CD4-positive, alpha-beta T cell treated with Interferon alpha-2 for 1 hour (primary cell): ENCODE results near the gene MGAM2.
A peak's percentile ranks its signal among the peaks of the same experiment; 100 is the strongest.
"Not testable (repeated sequence)": the region's sequence is repeated elsewhere in the genome, so short reads cannot be mapped to it uniquely, and the experiment has no call there.

Source experiments
- DNase-seq, 2 donors: peaks; one replicate each; pipeline ENCODE4 v3.0.0-alpha.2; 2020 to 2022

MGAM2 gene

DNA sequence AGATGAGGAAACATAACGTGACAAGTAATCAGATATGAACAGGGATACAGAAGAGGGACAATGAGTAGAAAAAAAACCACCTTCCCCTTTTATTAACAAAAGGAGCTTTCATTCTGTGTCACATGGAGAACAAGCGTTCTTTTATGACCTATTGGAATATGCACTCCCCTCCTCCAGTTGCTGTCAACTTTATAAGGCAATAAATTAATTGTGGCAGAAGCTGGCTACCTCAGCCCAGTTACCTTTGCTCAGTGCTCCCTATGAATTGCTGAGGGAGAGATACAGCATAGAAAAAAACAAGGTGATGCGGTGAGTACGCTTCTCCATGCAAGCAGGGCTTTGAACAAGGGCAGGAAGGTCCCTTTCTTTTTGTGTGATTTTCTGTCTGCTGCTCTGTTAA is at the start of gene MGAM2:
Gene MGAM2, plus strand, starts transcription at position 220 of the 400 bp plus-strand sequence. CDS start 5,156 bp downstream, outside the sequence.
- no peak for DNase-seq

DNA sequence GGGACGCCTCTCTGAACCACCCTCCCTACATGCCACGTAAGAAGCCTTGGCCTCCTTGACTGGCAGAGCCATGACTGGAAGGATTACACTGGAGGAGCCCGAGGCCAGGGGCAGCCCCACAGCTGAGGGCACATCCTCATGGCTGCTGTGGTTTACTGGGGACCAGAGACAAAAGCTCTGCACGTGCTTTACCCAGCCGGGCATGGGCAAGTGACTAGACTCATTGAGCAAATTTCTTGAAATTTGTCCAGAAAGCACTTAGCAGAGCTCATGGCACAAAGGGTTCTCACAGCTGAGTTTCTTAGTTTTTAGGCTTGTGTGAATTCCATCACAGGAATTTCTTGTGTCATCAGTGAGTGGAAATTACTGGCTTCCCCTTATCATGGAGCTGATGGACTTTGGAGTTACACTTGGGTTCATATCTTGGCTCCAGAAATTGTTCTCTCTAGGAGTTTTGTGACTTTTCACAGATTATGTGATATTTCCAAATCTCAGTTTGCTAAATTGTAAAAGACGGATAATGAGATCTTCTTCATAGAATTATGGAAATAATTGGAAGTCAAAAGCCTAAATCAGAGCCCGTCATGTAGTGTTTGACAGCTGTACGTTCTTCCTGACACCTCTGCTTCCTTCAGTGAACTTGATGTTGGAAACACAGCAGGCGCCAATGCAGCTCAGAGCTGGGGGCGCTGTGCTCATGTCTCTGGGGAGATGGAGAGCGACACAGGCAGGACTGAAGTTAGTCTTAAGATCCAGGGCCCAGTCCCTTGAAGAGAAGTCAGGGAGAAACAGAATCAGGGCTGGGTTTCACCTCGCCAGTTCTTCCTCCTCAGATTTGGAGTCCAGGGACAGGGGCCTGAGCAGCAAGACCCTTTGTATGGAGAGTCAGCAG is 47.7 kb upstream of the MGAM2 start:
- DNase-seq: no peak

DNA sequence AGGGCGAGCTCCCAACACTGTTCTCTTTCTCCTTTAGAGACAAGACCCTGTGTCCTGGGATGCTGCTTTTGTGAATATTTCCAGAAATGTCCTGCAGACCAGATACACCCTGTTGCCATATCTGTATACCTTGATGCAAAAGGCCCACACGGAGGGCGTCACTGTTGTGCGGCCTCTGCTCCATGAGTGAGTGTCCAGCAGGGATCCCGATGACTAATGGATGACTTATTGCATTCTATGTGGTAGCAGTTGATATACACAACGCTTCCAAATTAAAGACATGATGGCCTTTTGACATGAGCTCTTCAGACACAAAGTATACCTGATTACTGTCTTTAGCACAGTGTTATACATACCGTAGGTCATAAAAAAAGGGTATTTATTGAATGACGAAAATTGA is 45.0 kb upstream of the MGAM2 start:
- no peak for DNase-seq

DNA sequence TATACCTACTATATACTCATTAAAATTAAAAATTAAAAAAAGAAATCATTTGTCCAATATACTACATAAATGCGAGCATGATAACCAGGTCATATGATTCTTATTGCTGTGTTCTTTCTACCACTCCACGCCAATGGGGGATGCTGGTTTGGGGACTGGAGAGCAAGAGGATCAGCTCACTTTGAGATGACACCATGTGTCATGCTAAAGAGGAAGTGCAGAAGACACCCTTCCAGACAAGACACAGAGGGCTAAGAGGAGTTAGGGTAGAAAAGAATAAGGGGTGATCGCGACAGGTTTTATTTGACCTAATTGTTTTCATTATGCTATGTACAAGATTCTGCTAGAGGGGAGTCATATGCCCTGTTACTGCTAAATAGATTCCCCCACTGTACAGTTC is 33.8 kb upstream of the MGAM2 start:
- no peak for DNase-seq

DNA sequence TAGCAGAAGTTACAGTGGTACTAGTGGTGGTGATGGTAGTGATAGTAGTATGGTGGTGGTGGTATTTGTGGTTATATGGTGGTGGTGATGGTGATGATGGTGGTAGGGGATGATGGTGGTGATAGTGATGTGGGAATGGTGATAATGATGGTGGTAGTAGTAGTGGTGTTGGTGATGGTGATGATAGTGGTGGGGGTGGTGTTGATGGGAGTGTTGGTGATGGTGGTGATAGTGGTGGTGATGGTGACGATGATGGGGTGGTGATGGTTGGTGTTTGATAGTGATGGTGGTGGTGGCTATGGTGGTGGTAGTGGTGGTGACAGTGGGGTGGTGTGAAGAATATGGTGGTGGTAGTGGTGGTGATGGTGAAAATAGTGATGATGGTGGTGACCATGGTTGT is 27.9 kb upstream of the MGAM2 start:
- DNase-seq: no peak

DNA sequence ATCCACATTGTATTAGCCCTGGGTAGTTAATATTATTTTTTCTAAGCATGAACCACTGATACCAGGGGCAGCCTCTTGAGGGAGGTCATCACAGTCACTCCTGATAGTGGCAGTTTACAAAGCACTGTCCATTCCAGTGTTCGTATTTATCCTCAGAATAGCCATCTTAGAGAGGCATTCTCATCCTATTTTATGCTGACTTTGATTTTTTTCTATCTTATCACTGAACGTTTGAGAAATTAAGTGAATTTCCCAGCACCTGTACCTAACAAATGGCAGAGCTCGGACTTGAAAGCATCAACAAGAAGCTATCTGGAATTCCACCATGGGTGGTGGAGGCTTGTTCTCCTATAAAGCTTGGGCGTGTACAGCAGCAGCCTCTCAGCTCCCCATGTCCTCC is 26.1 kb upstream of the MGAM2 start:
- no peak for DNase-seq

DNA sequence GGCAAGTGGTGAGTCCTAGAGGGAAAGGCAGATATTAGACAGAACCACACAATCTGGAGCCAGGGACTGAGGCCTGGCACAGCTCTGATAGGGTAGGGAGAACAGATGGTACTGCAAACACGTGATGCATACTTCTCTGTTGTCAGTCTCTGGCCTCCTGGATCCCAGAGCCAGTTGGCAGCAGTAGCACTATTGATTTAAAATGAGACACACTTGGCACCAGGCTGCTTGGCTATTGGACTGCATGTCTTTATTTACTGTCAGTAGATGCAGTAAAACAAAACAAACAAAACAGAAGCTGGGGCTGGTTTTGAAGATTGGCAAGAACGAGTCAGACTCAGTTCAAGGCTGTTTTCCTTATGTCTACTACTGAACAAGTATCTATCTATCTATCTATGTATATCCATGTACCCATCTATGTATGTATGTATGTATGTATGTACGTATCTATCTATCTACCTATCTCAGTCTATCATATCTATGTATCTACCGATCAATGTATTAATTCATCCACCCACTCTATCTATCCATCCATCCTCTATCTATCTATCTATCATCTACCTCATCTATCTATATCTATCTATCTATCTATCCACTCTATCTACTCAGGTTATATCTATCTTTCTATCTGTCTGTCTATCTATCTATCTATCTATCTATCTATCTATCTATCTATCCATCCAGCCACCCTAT is 23.4 kb upstream of the MGAM2 start:
- DNase-seq: no peak

DNA sequence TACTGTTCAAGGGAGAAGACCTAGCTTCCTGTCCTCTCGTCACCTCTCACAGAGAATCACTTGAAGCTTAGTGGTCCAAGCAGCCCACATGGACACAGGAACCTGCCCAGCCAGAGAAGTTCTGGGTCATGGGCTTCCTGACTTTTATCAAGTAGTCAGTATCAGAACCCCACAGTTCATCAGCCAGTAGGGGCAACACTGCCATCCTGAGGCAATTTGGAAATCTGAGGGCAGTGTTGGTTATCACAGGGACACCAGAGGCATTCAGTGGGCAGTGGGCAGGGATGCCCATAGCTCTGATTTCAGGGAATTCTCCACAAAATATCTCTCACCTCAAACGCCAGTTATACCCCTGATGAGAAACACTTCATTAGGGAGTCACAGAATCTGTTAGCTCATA is 22.5 kb upstream of the MGAM2 start:
- no peak for DNase-seq

DNA sequence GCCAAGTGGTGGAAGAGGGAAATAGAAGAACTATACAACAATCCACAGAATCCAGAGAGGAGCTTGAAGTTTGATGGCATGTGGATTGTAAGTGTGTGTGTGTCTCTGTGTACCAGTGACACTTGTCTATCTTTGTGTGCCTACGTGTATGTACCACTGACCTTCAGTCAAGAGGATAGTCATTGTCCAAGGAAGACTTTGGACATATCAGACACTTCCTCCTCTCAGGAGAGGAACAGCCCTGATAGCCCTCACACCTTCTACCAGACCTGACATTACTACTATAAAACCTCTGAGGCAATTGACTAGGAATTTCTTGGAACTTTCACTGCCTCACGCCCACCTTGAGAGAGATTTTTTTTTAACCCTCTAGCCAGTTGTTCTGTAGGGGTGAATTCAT is 19.6 kb upstream of the MGAM2 start:
- no peak for DNase-seq

DNA sequence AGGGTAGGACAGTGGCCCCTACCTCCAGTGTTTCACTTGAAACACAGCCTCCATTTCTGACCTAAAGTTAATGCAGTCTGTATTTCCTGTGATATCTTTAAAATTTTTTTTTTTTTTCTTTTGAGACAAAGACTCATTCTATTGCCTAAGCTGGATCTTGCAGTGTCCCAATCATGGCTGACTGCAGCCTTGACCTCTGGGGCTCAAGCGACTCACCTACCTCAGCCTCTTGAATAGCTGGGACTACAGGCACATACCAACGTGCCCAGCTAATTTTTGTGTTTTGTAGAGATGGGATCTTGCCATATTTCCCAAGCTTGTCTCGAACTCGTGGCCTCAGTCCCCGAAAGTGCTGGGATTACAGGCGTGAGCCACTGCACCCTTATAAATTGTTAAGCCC is 16.7 kb upstream of the MGAM2 start:
- DNase-seq: no peak

DNA sequence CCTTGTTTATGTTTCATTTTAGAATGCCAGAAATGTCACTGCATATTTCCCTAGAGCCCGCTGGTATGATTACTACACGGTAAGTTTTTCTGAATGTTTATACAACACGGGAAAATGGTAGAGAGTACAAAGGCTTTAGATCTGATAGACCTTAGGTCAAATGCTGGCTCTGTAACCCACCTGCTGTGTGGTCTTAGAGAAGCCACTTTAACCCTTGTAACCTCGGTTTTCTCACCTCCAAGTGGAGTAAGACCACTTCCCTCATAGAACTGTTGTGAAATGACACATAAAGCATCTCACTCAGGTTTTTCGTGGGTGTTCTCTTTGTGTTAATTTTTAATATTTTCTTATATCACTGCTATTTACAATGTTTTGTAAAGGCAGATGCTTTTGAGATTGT is 13.9 kb upstream of the MGAM2 start:
- DNase-seq: no peak

DNA sequence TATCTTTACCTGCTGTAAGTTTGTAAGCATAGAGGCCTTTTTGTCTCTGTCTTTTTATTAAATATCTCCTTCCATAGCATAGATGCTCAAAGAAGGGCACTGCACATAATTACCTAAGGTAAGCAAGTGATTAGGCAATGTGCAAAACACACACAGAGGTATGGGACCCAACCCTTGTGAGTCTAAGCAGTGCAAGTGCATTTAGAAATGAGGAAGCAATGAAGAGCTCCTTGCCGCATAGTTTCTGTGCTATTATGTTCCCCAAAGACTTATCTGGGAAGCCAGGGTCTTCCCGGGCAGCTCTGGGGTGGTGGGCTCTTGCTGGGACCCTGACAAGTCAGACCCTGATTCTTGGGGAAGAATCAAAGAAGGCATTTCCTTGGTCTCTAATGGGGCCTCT is 13.5 kb upstream of the MGAM2 start:
- DNase-seq: no peak

DNA sequence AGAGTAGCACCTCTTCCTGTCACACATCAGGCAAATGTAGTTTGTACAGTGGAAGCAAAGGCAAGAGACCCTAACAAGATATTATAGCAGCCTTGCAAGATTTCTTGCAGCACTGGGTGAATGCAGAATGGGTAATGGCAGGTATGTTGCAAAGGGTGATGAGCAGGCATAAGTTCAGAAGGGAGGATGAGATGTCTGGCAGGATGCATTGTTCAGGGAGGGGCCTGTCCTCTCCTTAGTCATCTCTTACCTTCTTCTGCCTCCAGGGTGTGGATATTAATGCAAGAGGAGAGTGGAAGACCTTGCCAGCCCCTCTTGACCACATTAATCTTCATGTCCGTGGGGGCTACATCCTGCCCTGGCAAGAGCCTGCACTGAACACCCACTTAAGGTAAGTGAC is 12.2 kb upstream of the MGAM2 start:
- DNase-seq: not testable (repeated sequence)

DNA sequence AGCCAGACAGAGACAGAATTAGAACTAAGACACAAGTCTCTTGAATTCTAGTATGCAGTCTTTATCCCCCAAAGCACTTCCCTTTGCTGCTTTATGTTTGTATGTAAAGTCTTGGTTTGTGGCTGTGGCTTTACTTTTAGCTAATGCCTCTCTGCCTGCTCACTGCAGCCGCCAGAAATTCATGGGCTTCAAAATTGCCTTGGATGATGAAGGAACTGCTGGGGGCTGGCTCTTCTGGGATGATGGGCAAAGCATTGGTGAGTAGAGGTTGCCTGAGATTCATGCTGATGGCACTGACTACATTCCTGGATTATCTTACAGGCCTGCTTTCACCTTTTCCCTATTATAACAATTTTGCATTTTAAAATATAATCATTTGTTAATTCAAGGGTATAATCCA is 10.9 kb upstream of the MGAM2 start:
- no peak for DNase-seq

DNA sequence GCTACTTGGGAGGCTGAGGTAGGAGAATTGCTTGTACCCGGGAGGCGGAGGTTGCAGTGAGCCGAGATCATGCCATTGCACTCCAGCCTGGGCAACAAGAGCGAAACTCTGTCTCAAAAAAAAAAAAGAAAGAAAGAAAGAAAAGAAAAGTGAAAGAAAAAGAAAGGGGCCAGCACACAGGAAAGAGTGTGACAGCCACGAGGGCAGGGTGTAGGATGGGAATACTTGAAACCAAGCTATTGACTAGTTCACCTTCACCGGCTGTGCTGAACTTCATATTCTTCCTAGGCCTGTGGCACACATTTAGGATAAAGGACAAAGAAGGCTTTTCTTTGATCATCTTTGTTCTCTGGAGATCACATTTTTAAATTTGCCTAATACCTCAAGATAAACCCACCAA is 9.7 kb upstream of the MGAM2 start:
- not testable (repeated sequence) for DNase-seq

DNA sequence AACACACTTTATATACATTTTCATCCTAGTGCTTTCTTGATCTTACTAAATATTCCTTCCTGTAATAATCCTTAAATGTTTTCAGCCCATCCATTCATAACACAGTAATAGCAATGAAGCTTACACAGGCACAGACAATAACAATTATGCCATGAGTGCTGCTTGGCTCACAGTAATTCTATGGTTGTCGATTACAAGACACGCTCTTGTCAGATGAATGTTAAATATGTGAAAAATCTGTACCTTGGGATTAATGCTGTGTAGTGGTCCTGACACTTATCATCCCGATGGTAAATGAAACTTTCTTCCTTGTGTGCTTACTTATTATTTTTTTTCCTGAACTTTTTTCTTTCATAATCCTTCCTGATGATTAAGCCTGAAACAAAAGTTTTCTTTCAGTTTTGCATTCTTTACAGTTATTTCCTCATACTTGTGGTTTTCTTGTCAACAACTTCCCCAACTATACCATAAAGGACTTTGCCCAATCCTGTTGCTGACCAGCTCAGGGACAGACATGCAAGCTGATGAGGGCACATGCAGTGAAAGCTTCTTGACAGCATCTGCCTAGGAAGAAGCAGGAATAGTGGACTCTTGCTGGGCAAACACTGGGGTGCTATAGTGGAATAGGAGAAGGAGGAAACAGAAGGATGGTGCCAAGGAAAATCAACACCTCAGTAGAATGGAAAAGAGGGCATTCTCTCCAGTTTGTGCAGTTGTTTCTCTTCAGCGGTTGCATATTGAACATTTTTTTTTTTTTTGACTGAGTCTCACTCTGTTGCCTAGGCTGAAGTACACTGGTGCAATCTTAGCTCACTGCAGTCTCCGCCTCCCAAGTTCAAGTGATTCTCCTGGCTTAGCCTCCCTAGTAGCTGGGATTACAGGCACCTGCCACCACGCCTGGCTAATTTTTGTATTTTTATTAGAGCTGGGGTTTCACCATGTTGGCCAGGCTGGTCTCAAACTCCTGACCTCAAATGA is 6.7 kb upstream of the MGAM2 start:
- peak in 1 of 2 donors; percentile 27 for DNase-seq

DNA sequence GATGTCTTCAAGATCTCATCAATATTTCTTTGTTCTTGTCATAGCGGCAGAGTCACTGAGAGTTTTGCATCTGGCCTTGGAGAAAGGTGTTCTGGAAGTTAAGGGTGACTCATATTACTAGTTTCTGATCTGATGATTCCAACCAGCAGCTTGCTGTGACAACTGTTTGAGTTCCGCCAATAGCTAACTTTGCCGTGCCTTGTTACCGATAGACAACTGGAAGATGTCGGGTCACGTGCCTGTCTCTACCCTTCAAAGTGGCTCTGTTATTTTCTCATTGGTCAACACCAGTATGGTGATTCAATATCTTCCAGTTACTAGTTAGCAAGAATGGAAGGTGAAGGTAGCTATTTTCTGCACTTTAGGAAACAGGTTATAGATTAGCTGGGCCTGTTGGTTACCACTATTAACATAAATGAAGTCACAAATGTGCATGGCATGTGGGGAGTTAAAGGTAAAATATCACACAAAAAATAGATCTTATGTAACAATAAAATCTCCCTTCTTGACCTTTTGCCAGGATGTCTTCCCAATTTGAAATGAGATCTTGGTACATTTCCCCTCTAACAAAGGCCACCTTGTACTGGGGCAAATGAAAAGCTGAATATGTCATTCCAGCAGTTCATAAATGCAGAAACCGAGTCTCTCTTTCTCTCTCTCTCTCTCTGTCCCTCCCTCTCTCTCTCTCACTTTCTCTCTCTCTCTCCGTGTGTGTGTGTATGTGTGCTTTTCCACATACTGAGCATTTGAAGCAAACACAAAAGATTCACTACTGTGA is 2.6 kb upstream of the MGAM2 start:
- no peak for DNase-seq

DNA sequence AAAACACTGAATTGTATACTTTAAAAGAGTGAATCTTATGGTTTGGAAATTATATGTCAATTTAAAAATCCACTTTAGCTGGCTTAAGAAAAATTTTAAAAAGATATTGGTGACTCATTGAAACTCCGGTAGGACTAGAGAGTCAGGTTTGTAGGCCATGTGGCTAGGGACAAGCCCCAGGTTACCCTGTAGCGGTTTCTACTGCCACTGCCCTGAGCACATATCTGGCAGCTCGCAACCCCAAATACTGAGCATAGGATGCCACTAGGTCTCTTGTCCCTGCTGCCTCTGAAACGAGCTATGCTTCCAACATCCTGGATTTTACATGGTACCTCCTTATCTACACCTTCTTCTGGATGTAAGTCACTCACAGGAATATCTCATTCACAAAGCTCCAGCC is 1.4 kb upstream of the MGAM2 start:
- no peak for DNase-seq

DNA sequence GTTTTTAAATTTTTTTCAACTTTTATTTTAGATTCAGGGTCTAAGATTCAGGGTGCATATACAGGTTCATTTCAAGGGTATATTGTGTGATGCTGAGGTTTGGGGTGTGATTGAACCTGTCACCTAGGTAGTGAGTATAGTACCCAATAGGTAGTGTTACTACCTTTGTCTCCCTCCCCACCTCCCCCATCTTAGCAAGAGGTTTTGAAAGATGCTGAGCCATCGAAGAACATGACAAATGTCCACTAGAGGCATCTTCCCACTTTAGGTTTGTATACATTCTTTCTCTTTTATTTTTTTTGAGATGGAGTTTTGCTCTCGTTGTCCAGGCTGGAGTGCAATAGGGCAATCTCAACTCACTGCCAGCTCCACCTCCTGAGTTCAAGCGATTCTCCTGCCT is 880 bp upstream of the MGAM2 start:
- DNase-seq: no peak

DNA sequence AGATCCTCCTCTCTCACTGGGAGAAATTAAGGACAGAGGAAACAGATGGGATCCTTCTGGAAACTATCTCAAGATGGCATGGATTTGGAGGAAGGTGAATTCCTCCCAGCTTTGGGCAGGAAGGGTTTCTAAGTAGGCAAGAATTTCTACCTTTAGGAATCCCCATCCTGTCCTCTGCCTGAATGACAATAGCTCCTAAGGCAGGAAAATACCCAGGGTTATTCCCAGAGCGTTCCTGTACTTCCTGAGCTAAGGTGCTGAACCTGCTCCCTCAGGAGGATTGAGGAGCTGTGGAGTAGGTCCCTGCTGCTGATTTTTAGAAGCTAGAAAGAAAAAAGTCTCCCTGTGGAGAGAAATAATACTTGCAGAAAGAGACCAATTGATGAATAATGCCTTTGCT is 568 bp downstream of the MGAM2 start:
- no peak for DNase-seq

DNA sequence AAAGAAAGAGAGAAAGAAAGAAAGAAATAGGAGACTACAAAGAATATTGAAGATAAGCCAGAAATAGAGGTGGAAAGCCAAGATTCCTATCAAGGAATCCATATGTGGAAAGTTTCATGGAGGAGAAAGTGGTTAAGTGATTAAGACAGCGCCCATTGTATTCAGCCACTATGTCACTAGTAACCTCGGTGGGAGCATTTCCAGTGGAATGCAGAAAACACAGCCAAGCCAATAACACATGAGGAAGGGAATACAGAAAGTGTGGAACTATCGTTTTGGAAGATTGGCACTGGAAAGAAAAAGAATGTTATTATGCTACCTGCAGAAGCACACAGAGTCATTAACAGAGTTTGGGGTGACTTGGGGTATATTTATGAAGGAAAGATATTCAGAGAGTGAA is 2.7 kb downstream of the MGAM2 start:
- no peak for DNase-seq

DNA sequence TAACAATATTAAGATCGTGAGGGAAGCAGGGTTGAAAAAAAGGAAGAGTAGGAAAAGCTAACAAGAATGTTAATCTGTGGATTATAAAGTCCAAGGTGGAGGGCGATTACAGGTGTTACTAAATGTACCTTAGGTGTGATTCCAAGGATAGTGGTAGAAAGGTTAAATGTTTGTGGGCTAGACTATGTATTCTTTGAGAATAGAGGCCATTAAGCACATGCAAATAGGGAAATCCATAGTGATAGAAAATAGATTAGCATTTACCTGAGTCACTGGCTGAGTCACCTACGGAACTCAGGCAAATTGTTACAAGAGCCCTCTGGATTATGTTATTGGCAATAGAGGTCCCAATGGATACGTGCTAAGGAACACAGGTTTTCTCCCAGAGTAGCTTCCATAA is 9.0 kb downstream of the MGAM2 start:
- no peak for DNase-seq
